IPS DF 19.7 (cell line): ENCODE measurements around the gene SUPT3H.

Experiments
- DNase-seq: peaks from one replicate; pipeline ENCODE4 v3.0.0-alpha.2; 2013; ENCODE audit warnings: low read depth, low spot score

The SUPT3H gene

DNA sequence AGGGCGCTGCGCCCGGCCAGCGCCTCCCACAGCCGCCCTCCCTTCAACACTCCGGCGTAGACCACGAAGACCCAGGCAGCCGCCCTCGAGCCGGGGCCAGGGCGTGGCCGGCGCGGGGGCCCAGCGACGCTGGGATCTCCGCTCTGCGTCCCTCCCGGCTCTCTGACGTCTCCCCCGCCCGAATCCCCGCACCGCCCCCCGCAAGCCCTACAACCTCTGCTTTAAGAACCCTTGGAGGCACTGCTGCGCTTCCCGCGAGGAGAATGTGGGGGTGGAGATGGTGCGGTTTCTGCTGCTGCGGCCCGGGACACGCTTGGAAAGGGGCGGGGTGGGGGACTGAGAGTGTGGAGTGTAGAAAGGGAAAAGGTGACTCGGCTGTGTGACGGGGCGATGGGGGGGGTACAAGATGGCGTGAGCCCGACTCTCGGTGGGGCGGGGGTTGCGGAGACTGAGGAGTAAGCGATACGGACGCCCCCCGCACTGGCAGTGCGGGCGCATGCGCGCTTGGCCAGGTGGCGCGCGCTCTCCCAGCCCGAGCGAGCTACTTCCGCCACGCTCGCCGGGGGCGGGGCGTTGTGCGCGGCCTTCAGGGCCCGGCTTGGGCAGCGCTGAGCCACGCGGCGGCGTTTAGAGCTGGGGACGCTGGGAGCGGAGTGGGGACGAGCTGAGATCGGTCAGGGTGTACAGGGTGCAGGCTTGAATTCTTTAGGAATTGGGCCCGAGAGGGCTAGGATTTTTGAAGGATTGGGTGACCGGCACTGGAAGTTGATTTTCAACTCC, at the start of gene SUPT3H:
SUPT3H (minus strand) TSS at position 381 of the 780 bp plus-strand sequence.
- peak; percentile 77 for DNase-seq

DNA sequence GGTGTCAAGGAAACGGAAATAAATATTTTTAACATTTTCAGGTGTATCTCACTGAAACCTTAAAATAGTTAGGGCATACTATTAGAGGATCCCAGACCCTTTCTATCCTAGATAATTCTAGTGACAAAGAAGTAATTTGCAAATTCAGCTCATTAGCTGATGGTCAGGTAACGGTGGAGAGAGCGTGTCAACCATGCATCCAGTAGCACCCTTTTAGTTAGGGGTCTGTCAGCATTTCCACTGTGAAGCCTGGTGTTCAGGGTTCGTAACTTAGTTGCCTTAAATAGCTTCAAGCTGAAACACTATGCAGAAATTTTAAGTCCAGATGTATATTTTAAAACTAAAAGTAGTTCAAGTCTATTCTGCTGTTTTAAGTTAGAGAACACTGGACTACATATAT, 48.5 kb upstream of the SUPT3H start:
- DNase-seq = no peak

DNA sequence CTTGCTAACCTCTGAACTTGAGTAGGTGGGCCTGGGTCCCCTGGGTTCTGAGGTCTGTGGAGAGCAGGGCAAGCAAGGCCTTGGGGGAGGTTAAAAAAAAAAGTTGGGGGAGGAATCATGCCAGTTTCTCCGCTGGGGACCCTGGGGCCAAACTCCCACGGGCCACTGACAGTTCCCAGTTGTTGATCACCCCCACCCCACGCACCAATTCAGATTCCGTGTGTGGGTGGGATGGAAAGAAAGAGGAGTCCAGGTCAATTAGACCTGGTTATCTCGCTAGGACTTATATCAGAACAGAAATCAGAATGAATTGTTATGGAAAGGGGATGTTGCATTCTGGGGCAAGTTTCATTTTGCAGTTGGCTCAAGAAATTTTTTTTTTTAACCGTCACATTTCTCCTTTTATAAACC, 46.7 kb upstream of the SUPT3H start:
- DNase-seq = no peak

DNA sequence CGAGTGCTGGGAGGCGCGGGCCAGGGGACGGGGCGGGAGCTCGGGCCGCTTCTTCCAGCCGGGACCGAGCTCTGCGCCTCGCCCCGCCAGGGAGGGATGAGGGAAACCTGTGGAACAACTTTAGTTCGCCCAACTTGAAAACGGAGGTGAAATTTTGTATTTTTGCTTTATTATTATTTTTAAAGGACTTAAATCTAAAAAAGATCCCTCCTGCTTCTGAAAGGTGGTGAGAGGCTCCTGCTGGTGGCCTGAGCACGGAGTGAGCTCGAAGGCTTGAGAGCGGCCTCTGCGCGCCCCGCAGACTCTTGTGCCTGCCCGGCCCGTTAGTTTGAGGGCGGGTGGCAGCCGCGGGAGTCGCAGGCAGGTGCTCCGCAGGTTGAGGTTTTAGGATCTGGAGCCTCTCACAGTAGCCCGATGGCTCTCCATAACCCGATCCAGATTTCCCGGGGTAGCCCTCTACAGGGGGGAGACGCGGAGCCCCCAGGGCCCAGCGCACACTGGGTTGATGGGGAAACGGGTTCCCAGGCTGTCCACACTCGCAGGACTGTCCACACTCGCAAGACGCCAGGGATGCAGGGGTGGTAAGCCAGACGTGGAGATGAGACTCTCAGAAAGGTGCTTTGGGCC, 46.2 kb upstream of the SUPT3H start:
- DNase-seq = no peak

DNA sequence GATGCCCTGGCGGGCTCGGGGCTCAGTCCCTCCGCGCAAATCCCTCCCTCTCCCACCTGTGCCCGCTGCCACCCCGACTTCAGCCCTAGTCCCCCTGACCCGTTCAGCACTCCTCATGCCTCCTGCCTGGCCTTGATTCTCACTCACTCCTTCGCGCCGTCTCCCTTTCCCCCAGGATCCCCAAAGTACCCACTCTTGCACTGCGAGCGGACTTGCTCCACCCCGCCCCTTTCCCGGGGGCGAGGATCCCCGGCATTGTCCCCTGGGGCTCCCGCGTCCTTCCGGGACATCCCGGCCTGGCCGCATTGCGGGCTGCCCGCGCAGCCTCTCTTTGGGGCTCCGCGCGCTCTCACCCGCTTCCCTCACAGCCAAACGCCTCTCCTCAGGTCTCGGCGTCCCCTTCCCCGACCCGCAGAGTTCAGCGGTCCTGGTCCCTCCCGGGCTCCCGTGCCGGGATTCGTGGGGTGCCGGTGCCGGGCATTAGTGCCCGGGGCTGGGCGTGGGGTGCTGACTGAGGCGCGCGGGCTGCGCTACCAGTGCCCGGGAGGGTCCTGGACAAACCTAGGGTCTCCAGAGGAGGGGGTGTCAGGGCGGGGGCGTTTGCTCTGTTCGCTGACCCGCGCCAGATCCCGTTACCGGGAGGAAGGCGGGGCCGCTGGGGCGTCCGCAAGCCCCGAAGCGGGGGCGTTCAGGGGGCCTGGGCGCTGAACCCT, 45.5 kb upstream of the SUPT3H start:
- no peak for DNase-seq

DNA sequence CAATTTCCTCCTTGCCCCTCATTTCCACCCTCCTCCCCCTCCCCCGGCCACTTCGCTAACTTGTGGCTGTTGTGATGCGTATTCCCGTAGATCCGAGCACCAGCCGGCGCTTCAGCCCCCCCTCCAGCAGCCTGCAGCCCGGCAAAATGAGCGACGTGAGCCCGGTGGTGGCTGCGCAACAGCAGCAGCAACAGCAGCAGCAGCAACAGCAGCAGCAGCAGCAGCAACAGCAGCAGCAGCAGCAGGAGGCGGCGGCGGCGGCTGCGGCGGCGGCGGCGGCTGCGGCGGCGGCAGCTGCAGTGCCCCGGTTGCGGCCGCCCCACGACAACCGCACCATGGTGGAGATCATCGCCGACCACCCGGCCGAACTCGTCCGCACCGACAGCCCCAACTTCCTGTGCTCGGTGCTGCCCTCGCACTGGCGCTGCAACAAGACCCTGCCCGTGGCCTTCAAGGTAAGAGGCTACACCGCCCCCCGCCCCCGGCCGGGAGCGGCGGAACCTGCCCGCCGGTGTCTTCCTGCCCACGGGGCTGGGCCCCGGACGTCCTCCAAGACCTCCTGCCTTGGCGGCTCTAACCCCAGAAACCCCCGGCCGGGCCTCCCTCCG, 44.9 kb upstream of the SUPT3H start:
- DNase-seq = no peak

DNA sequence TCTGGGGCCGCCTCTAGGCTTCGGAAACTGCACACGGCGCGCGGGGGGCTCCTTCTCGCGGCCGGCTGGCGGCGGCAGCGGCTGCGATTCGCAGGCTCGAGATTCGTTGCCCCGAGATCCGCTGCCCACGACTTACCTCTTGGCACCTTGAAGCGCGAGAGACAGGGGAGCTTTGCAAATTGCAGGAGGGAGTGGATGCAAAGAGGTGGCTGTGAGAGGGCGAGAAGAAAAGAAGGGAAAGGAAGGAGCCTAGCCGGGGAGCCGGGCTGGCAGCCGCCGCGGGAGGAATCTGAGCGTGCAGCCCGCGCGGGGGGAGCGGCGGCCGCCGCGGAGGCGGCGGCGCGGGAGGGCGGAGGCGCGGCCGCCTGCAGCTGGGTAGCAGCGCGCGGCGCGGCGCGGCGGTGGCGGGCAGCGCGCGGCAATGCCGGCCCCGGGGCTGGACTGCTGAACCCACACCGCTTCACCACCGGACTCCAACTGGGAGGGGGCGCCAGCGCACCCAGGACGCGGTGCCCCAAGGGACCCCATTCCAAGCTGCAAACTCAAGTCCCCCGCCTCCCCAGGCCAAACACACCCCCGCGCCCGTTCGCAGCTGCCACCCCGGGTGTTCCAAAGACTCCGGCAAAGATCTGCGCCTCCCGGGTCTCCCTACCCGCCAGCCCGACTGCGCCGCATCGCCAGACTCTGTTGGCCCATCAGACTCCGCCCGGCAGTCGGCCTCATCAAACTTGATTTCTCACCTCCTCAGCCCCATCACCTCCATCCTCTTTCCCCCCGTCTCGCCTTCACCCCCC, 44.2 kb upstream of the SUPT3H start:
- no peak for DNase-seq

DNA sequence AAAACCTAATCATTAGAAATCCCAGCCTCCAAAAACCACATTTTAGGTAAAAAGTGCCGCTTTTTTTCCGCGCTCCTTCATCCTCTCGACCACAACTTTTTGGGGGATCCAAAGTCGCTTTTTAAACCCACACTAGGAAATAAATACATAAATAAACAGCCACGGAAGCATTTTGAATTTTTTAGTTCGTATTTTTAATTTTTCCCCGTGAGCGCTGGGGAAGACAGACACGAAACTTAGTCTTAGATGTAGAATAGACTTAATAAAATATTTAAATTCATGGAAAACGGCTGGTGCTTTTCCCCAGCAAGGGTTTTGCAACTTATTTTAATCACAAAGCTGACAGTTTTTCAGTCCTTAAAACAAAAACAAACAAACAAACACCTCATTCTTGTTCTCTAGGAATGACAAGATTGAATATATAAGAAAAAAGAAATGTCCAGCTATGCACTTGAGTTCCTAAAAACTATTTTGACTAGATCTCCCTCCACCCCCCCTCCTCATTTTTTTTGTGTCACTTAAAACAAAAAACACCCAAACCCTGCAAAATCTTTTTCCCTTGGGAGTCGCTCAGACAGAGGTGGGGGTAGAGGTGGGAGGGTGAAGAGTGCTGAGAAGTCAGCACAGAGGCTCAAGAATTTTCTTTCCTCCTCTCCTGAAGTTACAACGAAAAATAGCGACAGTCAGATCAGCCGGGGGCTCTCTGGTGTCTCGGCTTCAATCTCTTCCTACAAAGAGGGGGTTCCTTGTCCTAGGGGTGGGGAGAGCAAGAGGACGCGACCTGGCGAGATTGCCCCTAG, 43.4 kb upstream of the SUPT3H start:
- no peak for DNase-seq

DNA sequence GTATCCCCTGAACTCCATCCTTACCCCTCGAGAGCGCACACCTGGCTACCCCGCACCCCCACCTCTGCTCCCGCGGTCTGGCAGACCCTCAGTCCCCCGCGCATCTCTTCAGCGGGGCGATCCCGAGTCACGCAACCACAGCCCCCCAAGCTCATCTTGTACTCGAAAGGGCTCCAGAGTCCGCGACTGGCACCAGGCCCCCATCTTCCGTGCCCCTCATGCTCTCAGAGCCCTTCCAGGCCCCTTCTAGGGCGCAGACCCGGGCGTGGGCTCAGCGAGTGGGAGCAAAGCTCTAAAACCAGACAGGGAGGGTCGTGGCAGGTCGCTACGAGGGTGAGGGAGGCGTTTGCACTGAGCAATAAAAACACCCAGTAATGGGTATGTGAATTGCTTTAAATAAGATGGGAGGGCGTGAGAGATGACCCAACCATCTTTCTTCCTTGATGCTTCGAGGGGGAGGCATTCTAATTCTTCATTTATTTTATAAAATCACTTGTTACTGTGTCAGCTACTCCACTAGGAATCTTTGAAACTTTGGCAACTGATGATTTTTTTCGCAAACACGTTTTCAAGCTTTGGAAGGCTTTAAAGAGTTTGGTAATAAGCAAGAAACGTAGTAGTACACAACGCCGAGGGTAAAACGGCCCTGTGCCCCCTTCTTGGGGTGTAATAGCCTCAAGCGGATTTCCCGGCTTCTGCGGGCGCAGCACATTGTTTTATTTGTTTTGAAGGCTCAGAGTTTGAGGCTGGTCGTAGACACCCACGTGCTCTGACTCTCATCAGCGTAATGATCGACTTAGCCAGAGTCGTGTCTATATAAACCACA, 42.6 kb upstream of the SUPT3H start:
- DNase-seq = no peak

DNA sequence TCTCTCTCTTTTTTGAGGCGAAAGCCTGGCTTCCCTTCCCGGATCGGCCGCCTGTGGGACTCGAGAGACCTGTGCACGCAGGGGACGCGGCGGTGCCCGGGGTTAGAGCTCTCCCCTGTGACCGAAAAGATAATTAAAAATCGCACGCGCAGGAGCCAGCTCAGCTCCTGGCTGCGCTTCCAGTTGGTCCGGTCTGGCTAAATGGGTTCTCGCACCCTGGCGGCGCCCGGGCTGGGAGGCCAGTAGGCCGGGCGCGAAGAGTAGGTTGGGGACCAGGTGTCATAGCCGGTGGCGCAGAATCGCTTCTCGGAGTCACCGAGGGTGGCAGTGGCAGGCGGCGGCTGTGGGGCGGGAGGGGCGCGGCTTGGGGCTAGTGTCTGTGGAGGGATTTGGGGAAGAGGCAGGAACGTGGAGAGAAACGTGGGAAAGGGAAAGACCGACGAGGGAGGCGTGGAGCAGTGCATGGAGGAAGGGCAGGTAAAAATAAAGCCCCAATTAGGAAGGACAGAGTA, 41.9 kb upstream of the SUPT3H start:
- no peak for DNase-seq

DNA sequence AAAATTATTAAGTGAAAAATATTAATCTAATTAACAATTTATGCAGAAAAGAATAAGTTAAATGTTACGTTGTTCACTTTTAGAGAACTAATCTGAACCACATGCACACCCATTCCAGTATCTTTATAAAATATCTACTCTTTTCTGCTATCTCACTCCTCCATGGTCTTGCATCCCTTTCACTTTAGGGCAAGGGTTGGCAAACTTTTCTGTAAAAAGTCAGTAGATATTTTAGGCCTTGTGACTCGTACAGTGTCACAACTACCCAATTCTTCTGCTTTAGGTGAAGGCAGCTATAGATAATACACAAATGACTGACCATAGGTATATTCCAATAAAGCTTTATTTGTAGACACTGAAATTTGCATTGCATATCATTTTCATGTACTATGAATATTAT, 39.7 kb upstream of the SUPT3H start:
- no peak for DNase-seq

DNA sequence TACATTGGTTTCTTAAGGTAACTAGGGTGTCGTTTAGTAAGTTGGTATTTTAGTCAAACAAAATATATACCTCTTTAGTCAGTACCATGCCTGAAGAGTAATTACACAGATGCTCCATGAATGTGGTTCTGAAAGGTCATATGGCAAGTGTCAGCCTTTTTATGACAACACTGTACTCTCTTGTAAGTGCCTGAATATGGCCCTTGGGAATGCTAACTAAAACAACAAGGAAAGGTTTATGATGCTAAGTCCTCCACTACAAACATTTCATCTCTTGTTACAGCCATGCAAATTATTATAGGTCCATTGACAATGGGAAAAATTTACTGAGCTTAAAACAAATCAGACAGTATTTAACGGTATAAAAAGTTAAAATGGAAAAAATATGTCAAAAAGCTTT, 39.0 kb upstream of the SUPT3H start:
- DNase-seq = no peak

DNA sequence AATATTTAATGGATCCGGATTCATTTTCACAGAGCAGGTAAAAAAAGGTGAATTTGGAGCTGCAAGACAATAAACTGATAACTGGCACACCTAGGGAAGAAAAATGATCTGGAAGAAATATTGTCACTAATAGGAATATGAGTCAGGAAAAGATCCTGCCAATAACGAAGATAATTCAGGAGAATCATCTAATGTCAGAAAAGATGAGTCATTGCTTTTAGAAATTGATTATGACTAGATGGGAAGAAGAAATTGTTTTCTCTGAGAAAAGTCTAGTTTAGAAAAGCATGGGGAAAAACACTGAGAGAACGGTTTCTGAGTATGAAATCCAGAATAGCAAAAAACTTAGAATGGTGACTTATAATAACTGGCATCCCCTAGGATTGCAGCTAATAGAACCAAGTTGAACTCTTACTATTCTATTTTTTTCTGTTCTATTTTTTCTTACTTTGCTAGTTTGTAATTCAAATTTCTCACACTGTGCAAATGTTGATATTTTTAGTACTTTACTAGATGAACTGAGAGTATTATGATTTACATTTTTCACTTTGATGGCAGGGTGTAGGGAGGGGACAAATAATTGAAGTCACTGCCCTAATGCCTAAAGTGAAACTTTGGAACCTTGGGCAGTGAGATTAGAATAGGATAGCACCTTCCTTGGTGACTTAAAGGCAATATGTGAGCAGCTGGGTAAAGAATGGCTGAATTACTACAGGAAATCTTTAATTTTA, 38.2 kb upstream of the SUPT3H start:
- DNase-seq = no peak

DNA sequence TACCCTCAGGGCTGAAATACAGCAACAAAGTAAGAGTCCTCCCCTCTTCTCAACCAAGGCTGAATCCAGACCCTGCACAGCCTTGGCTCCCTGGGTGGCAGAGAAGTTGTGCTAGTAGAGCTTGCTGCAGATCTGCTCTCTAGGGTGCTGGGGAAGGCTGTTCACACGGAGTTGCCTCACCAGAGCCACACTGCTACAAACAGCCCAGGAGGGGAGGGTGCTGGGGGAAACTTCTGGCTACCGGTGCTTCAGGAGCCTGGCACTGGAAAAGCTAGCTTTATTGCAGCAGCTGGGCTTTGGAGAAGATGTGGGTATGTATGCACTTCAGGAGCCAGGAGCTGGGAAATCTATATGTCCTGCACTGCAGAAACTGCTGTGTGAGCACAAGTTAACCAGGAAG, 37.6 kb upstream of the SUPT3H start:
- DNase-seq = no peak

DNA sequence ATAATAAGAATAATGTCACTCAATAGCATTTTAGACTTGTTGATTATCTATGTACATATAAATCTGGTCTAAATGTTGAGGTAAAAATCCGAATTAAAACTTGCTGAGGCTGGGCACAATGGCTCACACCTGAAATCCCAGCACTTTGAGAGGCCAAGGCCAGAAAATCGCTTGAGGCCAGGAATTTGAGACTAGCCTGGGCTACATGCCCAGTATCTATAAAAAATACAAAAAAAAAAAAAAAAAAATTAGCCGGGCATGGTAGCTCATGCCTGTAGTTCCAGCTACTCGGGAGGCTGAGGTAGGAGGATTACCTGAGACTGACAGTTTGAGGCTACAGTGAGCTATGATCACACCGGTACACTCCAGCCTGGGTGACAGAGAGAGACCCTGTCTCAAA, 34.2 kb upstream of the SUPT3H start:
- no peak for DNase-seq

DNA sequence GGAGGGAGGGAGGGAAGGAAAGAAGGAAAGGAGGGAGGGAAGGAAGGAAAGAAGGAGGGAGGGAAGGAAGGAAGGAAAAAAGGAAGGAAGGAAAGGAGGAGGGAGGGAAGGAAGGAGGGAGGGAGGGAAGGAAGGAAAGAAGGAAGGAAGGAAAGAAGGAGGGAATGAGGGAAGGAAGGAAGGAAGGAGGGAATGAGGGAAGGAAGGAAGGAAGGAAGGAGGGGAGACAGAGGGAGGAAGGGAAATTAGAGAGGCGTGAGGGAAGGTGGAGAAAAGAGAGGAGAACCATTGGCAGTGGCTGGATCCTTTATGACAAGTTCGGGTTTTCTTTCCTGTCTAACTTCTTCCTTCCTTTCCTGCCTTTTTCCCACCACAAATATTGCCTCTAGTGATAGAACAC, 22.3 kb upstream of the SUPT3H start:
- no peak for DNase-seq

DNA sequence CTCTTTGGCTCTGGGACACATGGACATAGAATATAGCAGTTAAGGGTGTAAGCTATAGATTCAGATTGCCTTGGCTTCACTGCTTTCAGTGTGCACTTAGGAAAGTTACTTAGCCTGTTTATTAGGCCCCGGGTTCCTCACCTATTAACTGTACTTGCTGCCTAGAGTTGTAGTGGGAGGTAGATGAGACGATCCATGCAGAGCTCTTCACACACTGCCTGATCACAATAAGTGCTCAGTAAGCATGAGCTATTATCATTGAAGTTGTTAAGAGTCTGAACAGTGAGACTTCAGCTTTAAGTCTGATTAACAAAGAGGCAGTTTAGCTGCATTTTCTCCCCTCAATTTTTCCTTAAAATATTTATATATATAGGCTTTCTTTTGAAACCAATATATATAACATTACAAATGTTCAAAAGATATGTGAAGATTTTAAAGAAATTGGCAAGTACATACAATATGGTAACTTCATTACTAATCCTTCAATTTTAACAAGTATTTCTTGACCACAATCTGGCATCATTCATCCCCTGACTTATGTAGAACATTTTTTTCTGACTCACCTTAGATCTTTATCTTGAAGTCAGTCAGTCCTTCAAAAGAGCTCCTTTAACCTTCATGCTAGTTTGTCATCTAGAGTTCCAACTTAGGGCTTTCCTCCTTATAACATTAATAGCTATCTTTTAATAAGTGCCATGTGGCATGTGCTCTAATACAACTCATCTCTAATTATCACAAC, 20.5 kb upstream of the SUPT3H start:
- DNase-seq = no peak

DNA sequence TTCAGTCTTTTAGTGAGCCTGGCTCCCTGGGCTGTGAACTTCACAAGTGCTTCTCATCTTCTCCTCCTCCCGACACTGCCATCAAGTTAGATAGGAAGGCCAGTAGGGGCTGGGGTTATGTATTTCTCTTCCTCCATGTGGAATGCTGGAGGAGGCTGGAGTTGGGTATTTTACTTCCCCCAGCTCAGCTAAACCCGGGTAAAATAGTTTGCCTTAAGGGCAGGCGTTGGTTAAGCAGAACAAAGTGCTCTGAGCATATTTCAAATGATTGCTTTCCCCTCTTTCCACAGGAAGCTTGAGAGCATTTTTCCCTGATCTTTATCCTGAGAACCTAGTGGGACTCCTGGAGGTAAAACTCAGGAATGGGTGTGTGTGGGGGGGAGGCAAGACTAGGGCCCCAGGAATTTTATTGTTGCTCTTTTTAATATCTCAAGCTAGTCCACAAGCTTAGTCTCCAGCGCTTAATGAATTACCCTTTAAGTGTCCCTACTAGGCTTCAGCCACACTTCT, 16.9 kb upstream of the SUPT3H start:
- no peak for DNase-seq
